HG03457 (cell line): ENCODE data around the gene USP31.

Experiments
- ATAC-seq: cut with Tn5 transposase; IDR thresholded peaks from one replicate; pipeline ENCODE4 v1.9.1; 2021; ENCODE audit warnings: moderate number of reproducible peaks; ENCODE audit not compliant: unreplicated experiment

USP31 gene

GRCh38 chr16:23132775-23133463 lies 16.3 kb downstream of the USP31 start:
- no peak for ATAC-seq

- ATAC-seq, result no peak
Measured at GRCh38 chr16:23131931-23132621, 17.2 kb downstream of the USP31 start.

- no peak for ATAC-seq
Measured at GRCh38 chr16:23131436-23131835, 17.8 kb downstream of the USP31 start.

GRCh38 chr16:23131036-23131435 lies 18.2 kb downstream of the USP31 start:
- ATAC-seq, result no peak

- ATAC-seq, result no peak
Measured at GRCh38 chr16:23129686-23130085, 19.6 kb downstream of the USP31 start.

- no peak for ATAC-seq
Measured at GRCh38 chr16:23128056-23128455, 21.2 kb downstream of the USP31 start.

- no peak for ATAC-seq
Measured at GRCh38 chr16:23125277-23125676, 24.0 kb downstream of the USP31 start.

- ATAC-seq, result no peak
Measured at GRCh38 chr16:23124315-23124714, 24.9 kb downstream of the USP31 start.

GRCh38 chr16:23122144-23122543 lies 27.1 kb downstream of the USP31 start:
- no peak for ATAC-seq

GRCh38 chr16:23121024-23121423 lies 28.2 kb downstream of the USP31 start:
- no peak for ATAC-seq

- no peak for ATAC-seq
Measured at GRCh38 chr16:23120562-23120961, 28.7 kb downstream of the USP31 start.

GRCh38 chr16:23119570-23119969 lies 29.7 kb downstream of the USP31 start:
- ATAC-seq, result no peak

- ATAC-seq, result no peak
Measured at GRCh38 chr16:23114131-23114904, 34.9 kb downstream of the USP31 start.

GRCh38 chr16:23113185-23113584 lies 36.1 kb downstream of the USP31 start:
- ATAC-seq, result no peak

GRCh38 chr16:23110257-23110899 lies 38.9 kb downstream of the USP31 start:
- no peak for ATAC-seq

- ATAC-seq, result no peak
Measured at GRCh38 chr16:23107936-23108335, 41.3 kb downstream of the USP31 start.

GRCh38 chr16:23107117-23107516 lies 42.1 kb downstream of the USP31 start:
- ATAC-seq, result no peak

GRCh38 chr16:23105309-23105708 lies 43.9 kb downstream of the USP31 start:
- no peak for ATAC-seq

GRCh38 chr16:23104032-23104955 lies 45.0 kb downstream of the USP31 start:
- ATAC-seq, result no peak

- ATAC-seq, result no peak
Measured at GRCh38 chr16:23103603-23104002, 45.6 kb downstream of the USP31 start.
